ENCODE data around the gene UMODL1.
A peak's percentile ranks its signal among the peaks of the same experiment; 100 is the strongest.

Gene UMODL1

DNA sequence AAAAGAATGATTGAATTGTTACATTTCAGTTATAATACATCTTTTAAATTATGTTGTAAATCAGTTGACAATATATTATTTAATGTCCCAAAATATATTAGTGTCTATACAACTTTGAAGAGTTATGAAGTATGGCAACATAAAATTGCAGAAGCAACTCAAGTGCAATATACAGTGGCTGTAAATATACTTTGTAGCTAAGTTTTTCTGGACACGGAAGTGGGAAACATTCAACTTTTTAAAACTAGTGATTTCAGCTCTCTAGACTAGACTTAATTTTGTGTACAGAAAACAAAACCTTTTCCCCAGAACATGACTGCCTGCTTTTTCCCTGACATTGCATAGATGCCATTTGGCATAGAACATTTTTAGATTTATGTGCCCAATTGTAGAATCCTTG lies 118.3 kb downstream of the UMODL1 start (continued):
- TF ChIP-seq ZNF596 (tag by site-specific recombination; IDR thresholded peaks at IDR 0.05) = no peak
- no peak for TF ChIP-seq ZNF621 (tag by site-specific recombination; IDR thresholded peaks at IDR 0.05)
- TF ChIP-seq ZNF660 (tag by site-specific recombination; IDR thresholded peaks at IDR 0.05) = no peak
- no peak for TF ChIP-seq ZNF169 (tag by site-specific recombination; IDR thresholded peaks at IDR 0.05)
- no peak for TF ChIP-seq ZFHX2 (tag by site-specific recombination; conservative IDR thresholded peaks at IDR 0.05)
- no peak for TF ChIP-seq ZNF214 (tag by site-specific recombination; IDR thresholded peaks at IDR 0.05; ENCODE audit: borderline replicate concordance)

DNA sequence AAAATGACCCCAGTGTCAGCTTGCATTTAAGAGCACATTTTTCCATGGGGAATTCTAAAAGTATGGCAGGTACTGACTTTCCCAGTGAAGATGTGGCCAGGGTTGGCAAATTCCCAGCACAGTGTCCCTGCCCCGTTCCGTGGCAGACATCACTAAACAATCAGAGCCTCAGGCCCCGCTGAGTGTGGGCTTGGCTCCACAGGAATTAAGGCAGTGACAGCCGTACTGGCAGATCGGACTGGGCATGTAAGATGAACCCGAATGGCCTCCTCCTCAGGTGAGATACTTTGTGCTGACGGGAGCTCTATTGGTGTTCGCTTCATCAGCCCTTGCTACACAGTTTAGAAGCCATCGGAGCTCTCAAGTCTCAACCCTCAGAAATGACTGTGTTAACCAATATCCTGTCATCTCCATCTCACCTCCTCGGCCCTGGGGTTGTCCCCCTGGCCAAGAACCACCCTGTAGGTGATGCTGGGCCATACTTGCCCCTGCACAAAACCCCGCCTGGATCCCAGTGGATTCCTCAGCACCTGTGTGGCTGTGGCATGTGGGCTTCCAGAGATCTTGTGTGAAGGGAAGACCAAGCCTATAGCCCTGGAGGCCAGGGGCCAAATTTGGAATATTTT lies 118.9 kb downstream of the UMODL1 start:
- ChIA-PET CTCF (interaction anchor here (0.6 to 2.0 kb wide), 4 partner anchors 13 to 45 kb away, joined by 3 to 5 read pairs (median 4); no protein-coding TSS in a partner anchor), POLR2A (no interaction called here)
- Histone ChIP-seq H3K36me3 (ENCODE audit: control insufficient read depth in 2 of 2, insufficient read depth in 1 of 2, low read length in 2 of 2) (no peaks in the 10 kb centered on the region), H3K4me3 (ENCODE audit: low read depth, low read length) (no peak overlapping the region), H3K9me3 (ENCODE audit: control insufficient read depth, insufficient read depth, low read depth, low read length) (no peaks in the 10 kb centered on the region), H3K4me1 (ENCODE audit: control insufficient read depth, insufficient read depth, low read length) (no peaks in the 10 kb centered on the region), H3K27ac (ENCODE audit: extremely low read depth, low read depth, low read length) (no peak overlapping the region)
- TF ChIP-seq ZXDB (tag by site-specific recombination; IDR thresholded peaks at IDR 0.05) = no peak
- peak; percentile 97 for TF ChIP-seq ZBTB17 (tag by site-specific recombination; IDR thresholded peaks at IDR 0.05)
- TF ChIP-seq, protein P1, sequence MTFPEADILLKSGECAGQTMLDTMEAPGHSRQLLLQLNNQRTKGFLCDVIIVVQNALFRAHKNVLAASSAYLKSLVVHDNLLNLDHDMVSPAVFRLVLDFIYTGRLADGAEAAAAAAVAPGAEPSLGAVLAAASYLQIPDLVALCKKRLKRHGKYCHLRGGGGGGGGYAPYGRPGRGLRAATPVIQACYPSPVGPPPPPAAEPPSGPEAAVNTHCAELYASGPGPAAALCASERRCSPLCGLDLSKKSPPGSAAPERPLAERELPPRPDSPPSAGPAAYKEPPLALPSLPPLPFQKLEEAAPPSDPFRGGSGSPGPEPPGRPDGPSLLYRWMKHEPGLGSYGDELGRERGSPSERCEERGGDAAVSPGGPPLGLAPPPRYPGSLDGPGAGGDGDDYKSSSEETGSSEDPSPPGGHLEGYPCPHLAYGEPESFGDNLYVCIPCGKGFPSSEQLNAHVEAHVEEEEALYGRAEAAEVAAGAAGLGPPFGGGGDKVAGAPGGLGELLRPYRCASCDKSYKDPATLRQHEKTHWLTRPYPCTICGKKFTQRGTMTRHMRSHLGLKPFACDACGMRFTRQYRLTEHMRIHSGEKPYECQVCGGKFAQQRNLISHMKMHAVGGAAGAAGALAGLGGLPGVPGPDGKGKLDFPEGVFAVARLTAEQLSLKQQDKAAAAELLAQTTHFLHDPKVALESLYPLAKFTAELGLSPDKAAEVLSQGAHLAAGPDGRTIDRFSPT (tag by site-specific recombination; IDR thresholded peaks at IDR 0.05) = no peak
- TF ChIP-seq SETDB1 (IDR thresholded peaks at IDR 0.05; ENCODE audit: insufficient read length, low read length) = peak; percentile 18
- peak; percentile 94 for TF ChIP-seq ZNF23 (tag by site-specific recombination; IDR thresholded peaks at IDR 0.05; ENCODE audit: borderline replicate concordance)

DNA sequence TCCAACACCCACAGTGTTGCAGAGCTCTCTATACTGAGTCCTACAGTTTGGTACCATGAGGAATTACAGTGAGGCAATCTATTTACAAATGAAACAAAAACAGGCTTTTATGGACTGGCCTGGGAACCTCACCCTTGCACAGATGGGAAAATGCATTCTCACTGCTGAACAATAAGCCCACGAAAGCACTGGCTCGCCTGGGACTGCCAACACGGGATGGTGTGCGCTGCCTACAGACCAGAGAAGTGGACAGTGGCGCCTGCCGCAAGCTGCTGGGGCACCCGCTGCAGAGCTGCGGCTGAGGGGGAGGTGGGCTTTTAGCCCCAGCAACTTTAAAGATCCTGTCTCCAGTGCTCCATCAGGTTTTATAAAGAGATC lies 119.4 kb downstream of the UMODL1 start:
- CTCF ChIA-PET = interaction anchor here (1.0 to 2.0 kb wide), 2 partner anchors 18 to 29 kb away, joined by 3 to 4 read pairs; no protein-coding TSS in a partner anchor
- H3K4me3 ChIP-seq (ENCODE audit: low read depth, low read length) = no peak overlapping the region
- no peak overlapping the region for H3K27ac ChIP-seq (ENCODE audit: extremely low read depth, low read depth, low read length)
- no peaks in the 10 kb centered on the region for H3K9me3 ChIP-seq (ENCODE audit: control insufficient read depth, insufficient read depth, low read depth, low read length)
- H3K36me3 ChIP-seq (ENCODE audit: control insufficient read depth in 2 of 2, insufficient read depth in 1 of 2, low read length in 2 of 2) = no peaks in the 10 kb centered on the region
- no peak for TF ChIP-seq ZNF133 (tag by site-specific recombination; IDR thresholded peaks at IDR 0.05)
- H3K4me1 ChIP-seq (ENCODE audit: control insufficient read depth, insufficient read depth, low read length) = no peaks in the 10 kb centered on the region
- POLR2A ChIA-PET = no interaction called here

DNA sequence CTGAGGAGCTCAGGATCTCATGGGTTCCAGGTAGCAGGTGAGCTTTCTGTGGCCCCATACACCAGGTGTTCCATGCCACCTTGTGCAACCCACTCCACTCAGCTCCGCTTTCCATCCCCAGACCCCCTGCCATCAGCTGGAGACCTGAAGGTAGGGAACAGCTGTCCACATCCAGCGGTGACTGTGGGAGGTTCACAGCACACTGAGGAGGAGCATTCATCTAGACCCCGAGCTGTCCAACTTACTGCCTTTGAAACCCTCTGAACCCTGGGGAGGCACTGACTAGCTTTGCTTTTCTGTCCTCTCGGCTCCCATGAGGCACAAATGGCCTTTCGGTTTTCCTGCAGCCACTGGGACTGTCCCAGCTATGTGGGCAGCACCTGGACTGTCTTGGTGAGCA lies 119.9 kb downstream of the UMODL1 start:
- no peak overlapping the region for H3K27ac ChIP-seq (ENCODE audit: extremely low read depth, low read depth, low read length)
- CTCF ChIA-PET = interaction anchor here (1.0 to 2.0 kb wide), 2 partner anchors 19 to 29 kb away, joined by 3 to 4 read pairs; no protein-coding TSS in a partner anchor

More for the DNA sequence above, 119.9 kb downstream of the UMODL1 start:
- POLR2A ChIA-PET = no interaction called here
- no peak for TF ChIP-seq ZBTB8A (tag by site-specific recombination; IDR thresholded peaks at IDR 0.05)
- TF ChIP-seq, protein P2, sequence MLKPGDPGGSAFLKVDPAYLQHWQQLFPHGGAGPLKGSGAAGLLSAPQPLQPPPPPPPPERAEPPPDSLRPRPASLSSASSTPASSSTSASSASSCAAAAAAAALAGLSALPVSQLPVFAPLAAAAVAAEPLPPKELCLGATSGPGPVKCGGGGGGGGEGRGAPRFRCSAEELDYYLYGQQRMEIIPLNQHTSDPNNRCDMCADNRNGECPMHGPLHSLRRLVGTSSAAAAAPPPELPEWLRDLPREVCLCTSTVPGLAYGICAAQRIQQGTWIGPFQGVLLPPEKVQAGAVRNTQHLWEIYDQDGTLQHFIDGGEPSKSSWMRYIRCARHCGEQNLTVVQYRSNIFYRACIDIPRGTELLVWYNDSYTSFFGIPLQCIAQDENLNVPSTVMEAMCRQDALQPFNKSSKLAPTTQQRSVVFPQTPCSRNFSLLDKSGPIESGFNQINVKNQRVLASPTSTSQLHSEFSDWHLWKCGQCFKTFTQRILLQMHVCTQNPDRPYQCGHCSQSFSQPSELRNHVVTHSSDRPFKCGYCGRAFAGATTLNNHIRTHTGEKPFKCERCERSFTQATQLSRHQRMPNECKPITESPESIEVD (tag by site-specific recombination; IDR thresholded peaks at IDR 0.05) = no peak
- TF ChIP-seq ZNF426 (tag by site-specific recombination; IDR thresholded peaks at IDR 0.05) = no peak
- no peak for TF ChIP-seq ZNF391 (tag by site-specific recombination; IDR thresholded peaks at IDR 0.05; ENCODE audit: borderline replicate concordance, low read depth)
- TF ChIP-seq, protein P3, sequence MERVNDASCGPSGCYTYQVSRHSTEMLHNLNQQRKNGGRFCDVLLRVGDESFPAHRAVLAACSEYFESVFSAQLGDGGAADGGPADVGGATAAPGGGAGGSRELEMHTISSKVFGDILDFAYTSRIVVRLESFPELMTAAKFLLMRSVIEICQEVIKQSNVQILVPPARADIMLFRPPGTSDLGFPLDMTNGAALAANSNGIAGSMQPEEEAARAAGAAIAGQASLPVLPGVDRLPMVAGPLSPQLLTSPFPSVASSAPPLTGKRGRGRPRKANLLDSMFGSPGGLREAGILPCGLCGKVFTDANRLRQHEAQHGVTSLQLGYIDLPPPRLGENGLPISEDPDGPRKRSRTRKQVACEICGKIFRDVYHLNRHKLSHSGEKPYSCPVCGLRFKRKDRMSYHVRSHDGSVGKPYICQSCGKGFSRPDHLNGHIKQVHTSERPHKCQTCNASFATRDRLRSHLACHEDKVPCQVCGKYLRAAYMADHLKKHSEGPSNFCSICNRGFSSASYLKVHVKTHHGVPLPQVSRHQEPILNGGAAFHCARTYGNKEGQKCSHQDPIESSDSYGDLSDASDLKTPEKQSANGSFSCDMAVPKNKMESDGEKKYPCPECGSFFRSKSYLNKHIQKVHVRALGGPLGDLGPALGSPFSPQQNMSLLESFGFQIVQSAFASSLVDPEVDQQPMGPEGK (tag by site-specific recombination; IDR thresholded peaks at IDR 0.05) = no peak
- TF ChIP-seq, protein P4, sequence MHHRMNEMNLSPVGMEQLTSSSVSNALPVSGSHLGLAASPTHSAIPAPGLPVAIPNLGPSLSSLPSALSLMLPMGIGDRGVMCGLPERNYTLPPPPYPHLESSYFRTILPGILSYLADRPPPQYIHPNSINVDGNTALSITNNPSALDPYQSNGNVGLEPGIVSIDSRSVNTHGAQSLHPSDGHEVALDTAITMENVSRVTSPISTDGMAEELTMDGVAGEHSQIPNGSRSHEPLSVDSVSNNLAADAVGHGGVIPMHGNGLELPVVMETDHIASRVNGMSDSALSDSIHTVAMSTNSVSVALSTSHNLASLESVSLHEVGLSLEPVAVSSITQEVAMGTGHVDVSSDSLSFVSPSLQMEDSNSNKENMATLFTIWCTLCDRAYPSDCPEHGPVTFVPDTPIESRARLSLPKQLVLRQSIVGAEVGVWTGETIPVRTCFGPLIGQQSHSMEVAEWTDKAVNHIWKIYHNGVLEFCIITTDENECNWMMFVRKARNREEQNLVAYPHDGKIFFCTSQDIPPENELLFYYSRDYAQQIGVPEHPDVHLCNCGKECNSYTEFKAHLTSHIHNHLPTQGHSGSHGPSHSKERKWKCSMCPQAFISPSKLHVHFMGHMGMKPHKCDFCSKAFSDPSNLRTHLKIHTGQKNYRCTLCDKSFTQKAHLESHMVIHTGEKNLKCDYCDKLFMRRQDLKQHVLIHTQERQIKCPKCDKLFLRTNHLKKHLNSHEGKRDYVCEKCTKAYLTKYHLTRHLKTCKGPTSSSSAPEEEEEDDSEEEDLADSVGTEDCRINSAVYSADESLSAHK (tag by site-specific recombination; IDR thresholded peaks at IDR 0.05) = no peak
- no peak for TF ChIP-seq ZNF248 (tag by site-specific recombination; IDR thresholded peaks at IDR 0.05)
- TF ChIP-seq ZNF843 (tag by site-specific recombination; IDR thresholded peaks at IDR 0.05) = no peak
- H3K4me3 ChIP-seq (ENCODE audit: low read depth, low read length) = no peak overlapping the region
- H3K36me3 ChIP-seq (ENCODE audit: control insufficient read depth in 2 of 2, insufficient read depth in 1 of 2, low read length in 2 of 2) = no peaks in the 10 kb centered on the region
- H3K9me3 ChIP-seq (ENCODE audit: control insufficient read depth, insufficient read depth, low read depth, low read length) = no peaks in the 10 kb centered on the region
- no peaks in the 10 kb centered on the region for H3K4me1 ChIP-seq (ENCODE audit: control insufficient read depth, insufficient read depth, low read length)

Measured in HEK293 (cell line).